ENCODE data around the gene SYT7.
"Not testable (repeated sequence)": the region's sequence is repeated elsewhere in the genome, so short reads cannot be mapped to it uniquely, and the experiment has no call there.

Gene SYT7

GRCh38 chr11:61617515-61617914 is 36.6 kb upstream of the SYT7 start:
- no peak for TF ChIP-seq JUND (IDR thresholded peaks at IDR 0.05; ENCODE audit: low read depth)
- in situ Hi-C loops (cut with HindIII; ENCODE audit: low pct_unique_long_range_greater_than_20kb, low sequenced_read_pairs) = no loop called here
- no peak for DNase-seq (ENCODE audit: low read depth in 1 of 2, low spot score in 1 of 2)

GRCh38 chr11:61616434-61616833 is 35.6 kb upstream of the SYT7 start:
- no peak for DNase-seq (ENCODE audit: low read depth in 1 of 2, low spot score in 1 of 2)
- no peak for TF ChIP-seq JUND (IDR thresholded peaks at IDR 0.05; ENCODE audit: low read depth)
- in situ Hi-C loops (cut with HindIII; ENCODE audit: low pct_unique_long_range_greater_than_20kb, low sequenced_read_pairs) = no loop called here

GRCh38 chr11:61614782-61615181 is 33.9 kb upstream of the SYT7 start:
- in situ Hi-C loops (cut with HindIII; ENCODE audit: low pct_unique_long_range_greater_than_20kb, low sequenced_read_pairs); DNase-seq (ENCODE audit: low read depth in 1 of 2, low spot score in 1 of 2): not testable (repeated sequence)

- TF ChIP-seq JUND (IDR thresholded peaks at IDR 0.05; ENCODE audit: low read depth) = no peak
- in situ Hi-C loops (cut with HindIII; ENCODE audit: low pct_unique_long_range_greater_than_20kb, low sequenced_read_pairs) = no loop called here
Observed at GRCh38 chr11:61613870-61614269, 33.0 kb upstream of the SYT7 start.

GRCh38 chr11:61613051-61613450 is 32.2 kb upstream of the SYT7 start:
- TF ChIP-seq JUND (IDR thresholded peaks at IDR 0.05; ENCODE audit: low read depth) = no peak
- DNase-seq (ENCODE audit: low read depth in 1 of 2, low spot score in 1 of 2) = peak in 1 of 2 experiments; percentile 92
- in situ Hi-C loops (cut with HindIII; ENCODE audit: low pct_unique_long_range_greater_than_20kb, low sequenced_read_pairs) = no loop called here

More at GRCh38 chr11:61613870-61614269, 33.0 kb upstream of the SYT7 start:
- DNase-seq (ENCODE audit: low read depth in 1 of 2, low spot score in 1 of 2) = no peak

- no peak for TF ChIP-seq JUND (IDR thresholded peaks at IDR 0.05; ENCODE audit: low read depth)
- in situ Hi-C loops (cut with HindIII; ENCODE audit: low pct_unique_long_range_greater_than_20kb, low sequenced_read_pairs) = no loop called here
- DNase-seq (ENCODE audit: low read depth in 1 of 2, low spot score in 1 of 2) = no peak
Observed at GRCh38 chr11:61611309-61611708, 30.4 kb upstream of the SYT7 start.

GRCh38 chr11:61610905-61611304 is 30.0 kb upstream of the SYT7 start:
- in situ Hi-C loops (cut with HindIII; ENCODE audit: low pct_unique_long_range_greater_than_20kb, low sequenced_read_pairs) = no loop called here
- no peak for DNase-seq (ENCODE audit: low read depth in 1 of 2, low spot score in 1 of 2)
- TF ChIP-seq JUND (IDR thresholded peaks at IDR 0.05; ENCODE audit: low read depth) = no peak

GRCh38 chr11:61609980-61610366 is 29.1 kb upstream of the SYT7 start:
- in situ Hi-C loops (cut with HindIII; ENCODE audit: low pct_unique_long_range_greater_than_20kb, low sequenced_read_pairs) = no loop called here
- no peak for TF ChIP-seq JUND (IDR thresholded peaks at IDR 0.05; ENCODE audit: low read depth)
- peak; percentile 71 to 87 for DNase-seq (ENCODE audit: low read depth in 1 of 2, low spot score in 1 of 2)

GRCh38 chr11:61609000-61609979 is 28.4 kb upstream of the SYT7 start:
- TF ChIP-seq JUND (IDR thresholded peaks at IDR 0.05; ENCODE audit: low read depth) = no peak
- DNase-seq (ENCODE audit: low read depth in 1 of 2, low spot score in 1 of 2) = no peak
- in situ Hi-C loops (cut with HindIII; ENCODE audit: low pct_unique_long_range_greater_than_20kb, low sequenced_read_pairs) = no loop called here

- in situ Hi-C loops (cut with HindIII; ENCODE audit: low pct_unique_long_range_greater_than_20kb, low sequenced_read_pairs) = no loop called here
- DNase-seq (ENCODE audit: low read depth in 1 of 2, low spot score in 1 of 2) = no peak
- TF ChIP-seq JUND (IDR thresholded peaks at IDR 0.05; ENCODE audit: low read depth) = no peak
Observed at GRCh38 chr11:61607920-61608599, 27.2 kb upstream of the SYT7 start.

- DNase-seq (ENCODE audit: low read depth in 1 of 2, low spot score in 1 of 2) = peak in 1 of 2 experiments; percentile 70
- TF ChIP-seq JUND (IDR thresholded peaks at IDR 0.05; ENCODE audit: low read depth) = no peak
- in situ Hi-C loops (cut with HindIII; ENCODE audit: low pct_unique_long_range_greater_than_20kb, low sequenced_read_pairs) = no loop called here
Observed at GRCh38 chr11:61607426-61607825, 26.6 kb upstream of the SYT7 start.

GRCh38 chr11:61603667-61604066 is 22.8 kb upstream of the SYT7 start:
- no peak for TF ChIP-seq JUND (IDR thresholded peaks at IDR 0.05; ENCODE audit: low read depth)
- DNase-seq (ENCODE audit: low read depth in 1 of 2, low spot score in 1 of 2) = no peak
- in situ Hi-C loops (cut with HindIII; ENCODE audit: low pct_unique_long_range_greater_than_20kb, low sequenced_read_pairs) = no loop called here
